K562 (cell line): Measurements from ENCODE around the gene DLGAP3. TPM values are rescaled to one million over a fixed set of nuclear protein-coding genes. Genes with fewer than 3 reads are reported as not detected.

Experiments
- ASH1L ChIP-seq: fragments of 450-650 bp; IDR thresholded peaks from 2 replicates; pipeline ENCODE4 v1.6.1; 2018; ENCODE audit warnings: borderline replicate concordance, mild to moderate bottlenecking, low read depth; ENCODE audit not compliant: partially characterized antibody
- CREM ChIP-seq: IDR thresholded peaks from 2 replicates; pipeline ENCODE4 v1.6.1; 2014; ENCODE audit warnings: antibody characterized with exemption, low read depth
- FOXP1 ChIP-seq: sonication (generic); formaldehyde crosslinking; IDR thresholded peaks from 2 replicates; pipeline ENCODE4 v1.8.0; 2022; ENCODE audit warnings: mild to moderate bottlenecking, missing genetic modification reagents
- GATAD2B ChIP-seq: fragments of 450-650 bp; IDR thresholded peaks from 2 replicates; pipeline ENCODE4 v1.6.1; 2017; ENCODE audit warnings: mild to moderate bottlenecking, borderline replicate concordance
- IRF2 ChIP-seq: sonication (generic); formaldehyde crosslinking; IDR thresholded peaks from 2 replicates; pipeline ENCODE4 v1.8.1; 2022; ENCODE audit warnings: mild to moderate bottlenecking, missing genetic modification reagents
- MTA3 ChIP-seq: fragments of 450-650 bp; formaldehyde crosslinking; IDR thresholded peaks from 2 replicates; pipeline ENCODE4 v1.6.1; 2017; ENCODE audit warnings: mild to moderate bottlenecking, borderline replicate concordance
- MYNN ChIP-seq, 2 experiments: sonication (generic); formaldehyde crosslinking in 1 of 2; IDR thresholded peaks; 2 replicates each; pipeline versions ENCODE4 v1.5.0 to v1.6.1; 2016 to 2020; ENCODE audit warnings: antibody characterized with exemption in 1 of 2, missing genetic modification reagents in 1 of 2
- NFE2 ChIP-seq: IDR thresholded peaks from 2 replicates; pipeline ENCODE4 v1.6.1; 2014; ENCODE audit warnings: antibody characterized with exemption, low read depth
- NR2F6 ChIP-seq: fragments of 450-650 bp; formaldehyde crosslinking; IDR thresholded peaks from 2 replicates; pipeline ENCODE4 v1.4.0; 2020; ENCODE audit warnings: mild to moderate bottlenecking
- NR4A1 ChIP-seq, 2 experiments: fragments of 250-450 bp in 1 of 2; fragments of 450-650 bp in 1 of 2; sonication (Bioruptor Pico) in 1 of 2; IDR thresholded peaks; 2 replicates each; pipeline versions ENCODE4 v1.4.0 to v1.6.1; 2016 to 2020; ENCODE audit warnings: mild to moderate bottlenecking in 2 of 2, missing compliant biosample characterization in 1 of 2, missing genetic modification characterization in 1 of 2, moderate library complexity in 1 of 2
- PHB2 ChIP-seq: fragments of 450-650 bp; IDR thresholded peaks from 2 replicates; pipeline ENCODE4 v1.6.1; 2017; ENCODE audit warnings: low read depth
- PRPF4 ChIP-seq: fragments of 200-400 bp; formaldehyde crosslinking; IDR thresholded peaks from one replicate; pipeline ENCODE4 v1.6.1; 2017; ENCODE audit warnings: low read length, low read depth, mild to moderate bottlenecking; ENCODE audit not compliant: insufficient read depth, poor library complexity, severe bottlenecking
- RCOR1 ChIP-seq, 2 experiments: IDR thresholded peaks; 2 replicates each; pipeline ENCODE4 v1.6.1; 2012; ENCODE audit warnings: low read depth in 2 of 2, low read length in 2 of 2, borderline replicate concordance in 1 of 2, improper control_type of control experiment in 1 of 2
- SP1 ChIP-seq: sonication (generic); formaldehyde crosslinking; IDR thresholded peaks from 2 replicates; pipeline ENCODE4 v1.8.1; 2022; ENCODE audit warnings: mild to moderate bottlenecking, missing genetic modification reagents
- STAT5A ChIP-seq: IDR thresholded peaks from 2 replicates; pipeline ENCODE4 v1.6.1; 2012; ENCODE audit warnings: low read length, inconsistent platforms, borderline replicate concordance
- SUPT5H ChIP-seq: fragments of 450-650 bp; IDR thresholded peaks from 2 replicates; pipeline ENCODE4 v1.6.1; 2016
- TAF7 ChIP-seq: fragments of 450-650 bp; IDR thresholded peaks from 2 replicates; pipeline ENCODE4 v1.6.1; 2016; ENCODE audit warnings: missing genetic modification characterization, missing compliant biosample characterization
- THRAP3 ChIP-seq: fragments of 450-650 bp; IDR thresholded peaks from 2 replicates; pipeline ENCODE4 v1.6.1; 2016; ENCODE audit warnings: mild to moderate bottlenecking, inconsistent platforms, borderline replicate concordance
- polyA plus RNA-seq, 8 experiments: library from polyadenylated mRNA; depleted of rRNA in 4 of 8; stranded (reverse) in 5 of 8; unstranded in 3 of 8; fragments of >200 nt; fragmentation: Nextera tagmentation in 2 of 8; fragmentation: Illumina TruSeq in 1 of 8; extraction: Ambion mirVana in 2 of 8; extraction: Trizol in 1 of 8; gene quantifications; 2 replicates each; pipeline versions ENCODE4 v1.2.1 to v1.2.3, GENCODE V29; 2011 to 2014; ENCODE audit warnings: inconsistent platforms in 1 of 8, missing spikeins in 1 of 8
- total RNA-seq, 7 experiments: library from RNA; depleted of rRNA in 6 of 7; stranded (reverse); fragments of >200 nt in 6 of 7; fragmentation: Illumina TruSeq in 2 of 7; extraction: Trizol in 2 of 7; gene quantifications; 2 replicates each; pipeline versions ENCODE4 v1.2.1 to v1.2.3, GENCODE V29; 2011 to 2021; ENCODE audit warnings: low replicate concordance in 1 of 7
- TF ChIP-seq, protein P1 (sequence below): fragments of 450-650 bp; IDR thresholded peaks from 2 replicates; pipeline ENCODE4 v1.6.1; 2016; ENCODE audit warnings: mild to moderate bottlenecking
- TF ChIP-seq, protein P2 (sequence below): sonication (generic); IDR thresholded peaks from 2 replicates; pipeline ENCODE4 v1.6.1; 2016
- TF ChIP-seq, protein P3 (sequence below): fragments of 250-450 bp; sonication (Bioruptor Pico); IDR thresholded peaks from 2 replicates; pipeline ENCODE4 v1.8.0; 2021; ENCODE audit warnings: moderate library complexity, mild to moderate bottlenecking, inconsistent platforms
- TF ChIP-seq, protein P4 (sequence below): fragments of 450-650 bp; IDR thresholded peaks from 2 replicates; pipeline ENCODE4 v1.6.1; 2016; ENCODE audit warnings: low read depth, mild to moderate bottlenecking, moderate library complexity

The DLGAP3 gene
- total and polyA plus RNA-seq, 9 of the 15 experiments (the other 6 are each of a cell fraction or from before 2014, with no cell fraction given), result 0.01 to 0.16 (median 0.07) TPM; not detected in 6

DNA sequence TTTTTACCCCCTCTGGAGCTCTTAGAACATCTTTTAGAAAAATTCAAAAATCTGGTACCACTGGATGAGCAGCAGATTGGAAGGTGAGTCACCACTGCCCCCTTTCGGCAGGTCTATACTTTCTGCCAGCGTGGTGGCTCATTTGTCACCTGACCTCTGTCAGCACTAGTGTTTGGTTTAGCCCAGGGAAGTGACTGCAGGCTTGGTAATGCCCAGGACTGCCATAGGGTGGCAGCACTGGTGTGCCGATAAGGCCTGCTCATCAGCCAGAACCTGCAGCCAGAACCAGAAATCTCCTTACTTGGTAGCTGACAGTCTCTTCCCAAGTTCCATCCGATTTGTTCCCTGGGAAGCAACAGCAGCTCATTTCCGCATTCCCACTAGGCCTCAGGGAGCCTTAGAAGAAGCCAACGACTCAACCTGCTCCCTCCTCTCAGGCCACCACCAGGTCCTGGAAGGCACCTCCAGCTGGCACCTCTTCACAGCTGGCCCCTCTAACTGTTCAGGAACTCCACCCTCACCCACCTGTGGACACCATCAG is 76.7 kb downstream of the DLGAP3 start (continued):
- no peak for TF ChIP-seq ASH1L
- TF ChIP-seq, protein P1, sequence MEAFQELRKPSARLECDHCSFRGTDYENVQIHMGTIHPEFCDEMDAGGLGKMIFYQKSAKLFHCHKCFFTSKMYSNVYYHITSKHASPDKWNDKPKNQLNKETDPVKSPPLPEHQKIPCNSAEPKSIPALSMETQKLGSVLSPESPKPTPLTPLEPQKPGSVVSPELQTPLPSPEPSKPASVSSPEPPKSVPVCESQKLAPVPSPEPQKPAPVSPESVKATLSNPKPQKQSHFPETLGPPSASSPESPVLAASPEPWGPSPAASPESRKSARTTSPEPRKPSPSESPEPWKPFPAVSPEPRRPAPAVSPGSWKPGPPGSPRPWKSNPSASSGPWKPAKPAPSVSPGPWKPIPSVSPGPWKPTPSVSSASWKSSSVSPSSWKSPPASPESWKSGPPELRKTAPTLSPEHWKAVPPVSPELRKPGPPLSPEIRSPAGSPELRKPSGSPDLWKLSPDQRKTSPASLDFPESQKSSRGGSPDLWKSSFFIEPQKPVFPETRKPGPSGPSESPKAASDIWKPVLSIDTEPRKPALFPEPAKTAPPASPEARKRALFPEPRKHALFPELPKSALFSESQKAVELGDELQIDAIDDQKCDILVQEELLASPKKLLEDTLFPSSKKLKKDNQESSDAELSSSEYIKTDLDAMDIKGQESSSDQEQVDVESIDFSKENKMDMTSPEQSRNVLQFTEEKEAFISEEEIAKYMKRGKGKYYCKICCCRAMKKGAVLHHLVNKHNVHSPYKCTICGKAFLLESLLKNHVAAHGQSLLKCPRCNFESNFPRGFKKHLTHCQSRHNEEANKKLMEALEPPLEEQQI, result 0 out of 2 replicates have a peak, but pooled peaks have one; percentile 28
- peak; percentile 25 to 87; a peak in 2 of 4 replicates for TF ChIP-seq RCOR1 (IDR thresholded peaks at IDR 0.05; ENCODE audit: borderline replicate concordance in 1 of 2, low read depth in 2 of 2, low read length in 2 of 2)
- TF ChIP-seq NFE2, result no peak
- peak; percentile 76 for TF ChIP-seq CREM
- TF ChIP-seq, protein P2, sequence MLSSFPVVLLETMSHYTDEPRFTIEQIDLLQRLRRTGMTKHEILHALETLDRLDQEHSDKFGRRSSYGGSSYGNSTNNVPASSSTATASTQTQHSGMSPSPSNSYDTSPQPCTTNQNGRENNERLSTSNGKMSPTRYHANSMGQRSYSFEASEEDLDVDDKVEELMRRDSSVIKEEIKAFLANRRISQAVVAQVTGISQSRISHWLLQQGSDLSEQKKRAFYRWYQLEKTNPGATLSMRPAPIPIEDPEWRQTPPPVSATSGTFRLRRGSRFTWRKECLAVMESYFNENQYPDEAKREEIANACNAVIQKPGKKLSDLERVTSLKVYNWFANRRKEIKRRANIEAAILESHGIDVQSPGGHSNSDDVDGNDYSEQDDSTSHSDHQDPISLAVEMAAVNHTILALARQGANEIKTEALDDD, result peak; percentile 68; the same call in 1 of the 2 replicates
- no peak for TF ChIP-seq NR4A1 (CRISPR knock-in tag; IDR thresholded peaks at IDR 0.05)
- no peak for TF ChIP-seq NR4A1 (tag; IDR thresholded peaks at IDR 0.05)
- peak; percentile 45; the same call in 1 of the 2 replicates for TF ChIP-seq MTA3
- TF ChIP-seq GATAD2B, result no peak
- no peak for TF ChIP-seq PHB2
- TF ChIP-seq MYNN (IDR thresholded peaks at IDR 0.05), result peak; percentile 75
- no peak for TF ChIP-seq MYNN (CRISPR knock-in tag; IDR thresholded peaks at IDR 0.05)
- no peak for TF ChIP-seq TAF7 (tag)
- TF ChIP-seq PRPF4, result no peak
- TF ChIP-seq IRF2 (CRISPR knock-in tag), result no peak
- TF ChIP-seq, protein P3, sequence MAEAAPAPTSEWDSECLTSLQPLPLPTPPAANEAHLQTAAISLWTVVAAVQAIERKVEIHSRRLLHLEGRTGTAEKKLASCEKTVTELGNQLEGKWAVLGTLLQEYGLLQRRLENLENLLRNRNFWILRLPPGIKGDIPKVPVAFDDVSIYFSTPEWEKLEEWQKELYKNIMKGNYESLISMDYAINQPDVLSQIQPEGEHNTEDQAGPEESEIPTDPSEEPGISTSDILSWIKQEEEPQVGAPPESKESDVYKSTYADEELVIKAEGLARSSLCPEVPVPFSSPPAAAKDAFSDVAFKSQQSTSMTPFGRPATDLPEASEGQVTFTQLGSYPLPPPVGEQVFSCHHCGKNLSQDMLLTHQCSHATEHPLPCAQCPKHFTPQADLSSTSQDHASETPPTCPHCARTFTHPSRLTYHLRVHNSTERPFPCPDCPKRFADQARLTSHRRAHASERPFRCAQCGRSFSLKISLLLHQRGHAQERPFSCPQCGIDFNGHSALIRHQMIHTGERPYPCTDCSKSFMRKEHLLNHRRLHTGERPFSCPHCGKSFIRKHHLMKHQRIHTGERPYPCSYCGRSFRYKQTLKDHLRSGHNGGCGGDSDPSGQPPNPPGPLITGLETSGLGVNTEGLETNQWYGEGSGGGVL (CRISPR knock-in tag), result no peak
- no peak; the same call in 1 of the 2 replicates for TF ChIP-seq STAT5A
- peak; percentile 71; the same call in 1 of the 2 replicates for TF ChIP-seq SP1 (CRISPR knock-in tag)
- no peak for TF ChIP-seq THRAP3
- TF ChIP-seq FOXP1 (CRISPR knock-in tag), result no peak
- TF ChIP-seq SUPT5H, result peak; percentile 29; the same call in 1 of the 2 replicates
- no peak for TF ChIP-seq NR2F6 (CRISPR knock-in tag)
- TF ChIP-seq, protein P4, sequence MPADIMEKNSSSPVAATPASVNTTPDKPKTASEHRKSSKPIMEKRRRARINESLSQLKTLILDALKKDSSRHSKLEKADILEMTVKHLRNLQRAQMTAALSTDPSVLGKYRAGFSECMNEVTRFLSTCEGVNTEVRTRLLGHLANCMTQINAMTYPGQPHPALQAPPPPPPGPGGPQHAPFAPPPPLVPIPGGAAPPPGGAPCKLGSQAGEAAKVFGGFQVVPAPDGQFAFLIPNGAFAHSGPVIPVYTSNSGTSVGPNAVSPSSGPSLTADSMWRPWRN, result no peak
